ENCODE results near the gene MRPL43. TPM values are rescaled to one million over a fixed set of nuclear protein-coding genes. Genes with fewer than 3 reads are reported as not detected.

The MRPL43 gene
- total RNA-seq, 2 donors from 2014 or later = 68.9 to 72.8 TPM

DNA sequence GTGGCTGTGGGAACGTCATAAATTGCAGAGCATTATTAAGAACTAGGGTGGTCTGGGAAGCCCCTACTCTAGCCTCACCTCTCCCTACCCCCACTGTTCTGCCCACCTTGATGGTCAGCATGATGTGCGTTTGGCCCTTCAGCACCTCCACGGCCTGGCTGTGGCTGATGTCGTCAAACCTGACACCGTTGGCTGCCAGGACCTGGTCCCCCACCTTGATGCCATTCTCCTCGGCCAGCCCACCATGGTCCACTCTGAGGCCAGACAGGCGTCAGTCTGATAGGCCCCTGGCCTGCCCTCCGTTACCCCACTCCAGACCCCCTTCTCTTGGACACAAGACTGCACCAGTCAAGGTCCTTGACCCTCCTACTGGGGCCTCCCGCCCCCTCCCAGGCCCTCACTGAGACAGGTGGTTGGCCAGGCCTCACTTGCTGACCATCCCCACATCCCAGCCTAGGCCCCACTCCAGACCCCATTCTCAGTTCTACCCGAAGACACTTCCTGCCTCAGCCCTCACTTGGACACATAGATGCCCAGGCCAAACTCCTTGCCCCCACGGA, 34.5 kb upstream of the MRPL43 start:
- H3K4me3 ChIP-seq (ENCODE audit: low read length) = no peak overlapping the region
- H3K36me3 Mint-ChIP-seq (ENCODE audit: low read depth) = no peaks in the 10 kb centered on the region
- no peak overlapping the region for H3K4me3 Mint-ChIP-seq
- H3K9me3 ChIP-seq (ENCODE audit: control insufficient read depth, low read length) = no peaks in the 10 kb centered on the region
- no peak for DNase-seq
- no peaks in the 10 kb centered on the region for H3K36me3 ChIP-seq (ENCODE audit: control insufficient read depth, insufficient read depth, low read length)
- 88% methylated on average over 7 to 11 of the region's 11 CpGs for WGBS, 2 experiments (ENCODE audit: insufficient coverage in 1 of 2, insufficient read length in 1 of 2)
- H3K4me1 ChIP-seq (ENCODE audit: control insufficient read depth, insufficient read depth, low read length) = no peaks in the 10 kb centered on the region
- peaks cover 46% of the 10 kb centered on the region for H3K27me3 ChIP-seq (ENCODE audit: control insufficient read depth, insufficient read depth, low read length, poor library complexity, severe bottlenecking)
- no peak overlapping the region for H3K9ac ChIP-seq (ENCODE audit: extremely low read depth, low read length, poor library complexity, severe bottlenecking)
- peaks cover 5% of the 10 kb centered on the region for H3K4me1 Mint-ChIP-seq
- no peak overlapping the region for H3K27ac Mint-ChIP-seq
- TF ChIP-seq, protein P1, sequence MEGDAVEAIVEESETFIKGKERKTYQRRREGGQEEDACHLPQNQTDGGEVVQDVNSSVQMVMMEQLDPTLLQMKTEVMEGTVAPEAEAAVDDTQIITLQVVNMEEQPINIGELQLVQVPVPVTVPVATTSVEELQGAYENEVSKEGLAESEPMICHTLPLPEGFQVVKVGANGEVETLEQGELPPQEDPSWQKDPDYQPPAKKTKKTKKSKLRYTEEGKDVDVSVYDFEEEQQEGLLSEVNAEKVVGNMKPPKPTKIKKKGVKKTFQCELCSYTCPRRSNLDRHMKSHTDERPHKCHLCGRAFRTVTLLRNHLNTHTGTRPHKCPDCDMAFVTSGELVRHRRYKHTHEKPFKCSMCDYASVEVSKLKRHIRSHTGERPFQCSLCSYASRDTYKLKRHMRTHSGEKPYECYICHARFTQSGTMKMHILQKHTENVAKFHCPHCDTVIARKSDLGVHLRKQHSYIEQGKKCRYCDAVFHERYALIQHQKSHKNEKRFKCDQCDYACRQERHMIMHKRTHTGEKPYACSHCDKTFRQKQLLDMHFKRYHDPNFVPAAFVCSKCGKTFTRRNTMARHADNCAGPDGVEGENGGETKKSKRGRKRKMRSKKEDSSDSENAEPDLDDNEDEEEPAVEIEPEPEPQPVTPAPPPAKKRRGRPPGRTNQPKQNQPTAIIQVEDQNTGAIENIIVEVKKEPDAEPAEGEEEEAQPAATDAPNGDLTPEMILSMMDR (conservative IDR thresholded peaks at IDR 0.05) = no peak
- no peaks in the 10 kb centered on the region for H3K9me3 Mint-ChIP-seq
- H3K27ac ChIP-seq (ENCODE audit: low read depth, low read length) = no peak overlapping the region
- peaks cover 46% of the 10 kb centered on the region for H3K27me3 Mint-ChIP-seq (ENCODE audit: insufficient read depth)

GRCh38 chr10:101021239-101021638, 33.9 kb upstream of the MRPL43 start:
- Histone ChIP-seq H3K9me3 (ENCODE audit: control insufficient read depth, low read length) (no peaks in the 10 kb centered on the region), H3K9ac (ENCODE audit: extremely low read depth, low read length, poor library complexity, severe bottlenecking) (no peak overlapping the region), H3K27ac (ENCODE audit: low read depth, low read length) (no peak overlapping the region), H3K36me3 (ENCODE audit: control insufficient read depth, insufficient read depth, low read length) (no peaks in the 10 kb centered on the region), H3K4me1 (ENCODE audit: control insufficient read depth, insufficient read depth, low read length) (no peaks in the 10 kb centered on the region), H3K4me3 (ENCODE audit: low read length) (no peak overlapping the region), H3K27me3 (ENCODE audit: control insufficient read depth, insufficient read depth, low read length, poor library complexity, severe bottlenecking) (peaks cover 51% of the 10 kb centered on the region)
- DNase-seq = no peak
- Mint-ChIP-seq H3K4me3 (no peak overlapping the region), H3K27me3 (ENCODE audit: insufficient read depth) (peaks cover 52% of the 10 kb centered on the region), H3K27ac (no peak overlapping the region), H3K36me3 (ENCODE audit: low read depth) (no peaks in the 10 kb centered on the region), H3K9me3 (no peaks in the 10 kb centered on the region), H3K4me1 (peaks cover 4% of the 10 kb centered on the region)
- TF ChIP-seq, protein P1 (conservative IDR thresholded peaks at IDR 0.05) = no peak
- WGBS, 2 experiments (ENCODE audit: insufficient coverage in 1 of 2, insufficient read length in 1 of 2) = 95 to 97% methylated on average over 3 to 4 of the region's 4 CpGs

- Histone ChIP-seq H3K36me3 (ENCODE audit: control insufficient read depth, insufficient read depth, low read length) (no peaks in the 10 kb centered on the region), H3K4me1 (ENCODE audit: control insufficient read depth, insufficient read depth, low read length) (no peaks in the 10 kb centered on the region), H3K27ac (ENCODE audit: low read depth, low read length) (no peak overlapping the region), H3K9me3 (ENCODE audit: control insufficient read depth, low read length) (no peaks in the 10 kb centered on the region), H3K4me3 (ENCODE audit: low read length) (no peak overlapping the region), H3K9ac (ENCODE audit: extremely low read depth, low read length, poor library complexity, severe bottlenecking) (no peak overlapping the region), H3K27me3 (ENCODE audit: control insufficient read depth, insufficient read depth, low read length, poor library complexity, severe bottlenecking) (peaks cover 55% of the 10 kb centered on the region)
- DNase-seq = no peak
- Mint-ChIP-seq H3K27ac (no peak overlapping the region), H3K9me3 (no peaks in the 10 kb centered on the region), H3K4me1 (peaks cover 4% of the 10 kb centered on the region), H3K36me3 (ENCODE audit: low read depth) (no peaks in the 10 kb centered on the region), H3K4me3 (no peak overlapping the region), H3K27me3 (ENCODE audit: insufficient read depth) (peaks cover 57% of the 10 kb centered on the region)
- 79 to 86% methylated on average over 2 to 10 of the region's 10 CpGs for WGBS, 2 experiments (ENCODE audit: insufficient coverage in 1 of 2, insufficient read length in 1 of 2)
- TF ChIP-seq, protein P1 (conservative IDR thresholded peaks at IDR 0.05) = no peak
Observed at GRCh38 chr10:101020427-101021075, 33.3 kb upstream of the MRPL43 start.

Measured in endodermal cell (in vitro differentiated cells).